Liver (tissue), 3 donors: ENCODE measurements around the gene UPF3B.

Experiments used
- FOXA1 ChIP-seq: IDR thresholded peaks from 2 replicates; pipeline ENCODE4 v1.6.1; 2016; ENCODE audit warnings: antibody characterized with exemption
- MAX ChIP-seq: IDR thresholded peaks from 2 replicates; pipeline ENCODE4 v1.6.1; 2016; ENCODE audit warnings: antibody characterized with exemption
- RAD21 ChIP-seq, 2 donors: IDR thresholded peaks; 2 replicates each; pipeline ENCODE4 v1.6.1; 2016; ENCODE audit warnings: antibody characterized with exemption in 2 of 2, mild to moderate bottlenecking in 2 of 2
- SP1 ChIP-seq: IDR thresholded peaks from 2 replicates; pipeline ENCODE4 v1.6.1; 2018; ENCODE audit warnings: antibody characterized with exemption, mild to moderate bottlenecking
- TAF1 ChIP-seq: conservative IDR thresholded peaks from 2 replicates; pipeline ENCODE4 v1.6.1; 2016; ENCODE audit warnings: antibody characterized with exemption, mild to moderate bottlenecking
- YY1 ChIP-seq: IDR thresholded peaks from 2 replicates; pipeline ENCODE4 v1.6.1; 2016; ENCODE audit warnings: antibody characterized with exemption, mild to moderate bottlenecking
- TF ChIP-seq, protein P1 (sequence below): fragments of 150-350 bp; IDR thresholded peaks from 2 replicates; pipeline ENCODE4 v1.5.1; 2017; ENCODE audit warnings: improper control_type of control experiment, low read depth, low read length; ENCODE audit not compliant: missing input control
- TF ChIP-seq, protein P2 (sequence below): IDR thresholded peaks from 2 replicates; pipeline ENCODE4 v1.6.1; 2016; ENCODE audit warnings: antibody characterized with exemption
- TF ChIP-seq, protein P3 (sequence below): IDR thresholded peaks from 2 replicates; pipeline ENCODE4 v1.6.1; 2016; ENCODE audit warnings: antibody characterized with exemption, mild to moderate bottlenecking
- donor health status: healthy.
- donor health status: healthy.

GRCh38 chrX:119871245-119871598 is 18.5 kb upstream of the UPF3B start:
- TF ChIP-seq, protein P1, sequence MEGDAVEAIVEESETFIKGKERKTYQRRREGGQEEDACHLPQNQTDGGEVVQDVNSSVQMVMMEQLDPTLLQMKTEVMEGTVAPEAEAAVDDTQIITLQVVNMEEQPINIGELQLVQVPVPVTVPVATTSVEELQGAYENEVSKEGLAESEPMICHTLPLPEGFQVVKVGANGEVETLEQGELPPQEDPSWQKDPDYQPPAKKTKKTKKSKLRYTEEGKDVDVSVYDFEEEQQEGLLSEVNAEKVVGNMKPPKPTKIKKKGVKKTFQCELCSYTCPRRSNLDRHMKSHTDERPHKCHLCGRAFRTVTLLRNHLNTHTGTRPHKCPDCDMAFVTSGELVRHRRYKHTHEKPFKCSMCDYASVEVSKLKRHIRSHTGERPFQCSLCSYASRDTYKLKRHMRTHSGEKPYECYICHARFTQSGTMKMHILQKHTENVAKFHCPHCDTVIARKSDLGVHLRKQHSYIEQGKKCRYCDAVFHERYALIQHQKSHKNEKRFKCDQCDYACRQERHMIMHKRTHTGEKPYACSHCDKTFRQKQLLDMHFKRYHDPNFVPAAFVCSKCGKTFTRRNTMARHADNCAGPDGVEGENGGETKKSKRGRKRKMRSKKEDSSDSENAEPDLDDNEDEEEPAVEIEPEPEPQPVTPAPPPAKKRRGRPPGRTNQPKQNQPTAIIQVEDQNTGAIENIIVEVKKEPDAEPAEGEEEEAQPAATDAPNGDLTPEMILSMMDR, result no peak
- TF ChIP-seq, protein P2, sequence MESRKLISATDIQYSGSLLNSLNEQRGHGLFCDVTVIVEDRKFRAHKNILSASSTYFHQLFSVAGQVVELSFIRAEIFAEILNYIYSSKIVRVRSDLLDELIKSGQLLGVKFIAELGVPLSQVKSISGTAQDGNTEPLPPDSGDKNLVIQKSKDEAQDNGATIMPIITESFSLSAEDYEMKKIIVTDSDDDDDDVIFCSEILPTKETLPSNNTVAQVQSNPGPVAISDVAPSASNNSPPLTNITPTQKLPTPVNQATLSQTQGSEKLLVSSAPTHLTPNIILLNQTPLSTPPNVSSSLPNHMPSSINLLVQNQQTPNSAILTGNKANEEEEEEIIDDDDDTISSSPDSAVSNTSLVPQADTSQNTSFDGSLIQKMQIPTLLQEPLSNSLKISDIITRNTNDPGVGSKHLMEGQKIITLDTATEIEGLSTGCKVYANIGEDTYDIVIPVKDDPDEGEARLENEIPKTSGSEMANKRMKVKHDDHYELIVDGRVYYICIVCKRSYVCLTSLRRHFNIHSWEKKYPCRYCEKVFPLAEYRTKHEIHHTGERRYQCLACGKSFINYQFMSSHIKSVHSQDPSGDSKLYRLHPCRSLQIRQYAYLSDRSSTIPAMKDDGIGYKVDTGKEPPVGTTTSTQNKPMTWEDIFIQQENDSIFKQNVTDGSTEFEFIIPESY, result no peak
- no peak for TF ChIP-seq TAF1
- TF ChIP-seq FOXA1, result no peak
- no peak for TF ChIP-seq RAD21 (IDR thresholded peaks at IDR 0.05)
- TF ChIP-seq, protein P3, sequence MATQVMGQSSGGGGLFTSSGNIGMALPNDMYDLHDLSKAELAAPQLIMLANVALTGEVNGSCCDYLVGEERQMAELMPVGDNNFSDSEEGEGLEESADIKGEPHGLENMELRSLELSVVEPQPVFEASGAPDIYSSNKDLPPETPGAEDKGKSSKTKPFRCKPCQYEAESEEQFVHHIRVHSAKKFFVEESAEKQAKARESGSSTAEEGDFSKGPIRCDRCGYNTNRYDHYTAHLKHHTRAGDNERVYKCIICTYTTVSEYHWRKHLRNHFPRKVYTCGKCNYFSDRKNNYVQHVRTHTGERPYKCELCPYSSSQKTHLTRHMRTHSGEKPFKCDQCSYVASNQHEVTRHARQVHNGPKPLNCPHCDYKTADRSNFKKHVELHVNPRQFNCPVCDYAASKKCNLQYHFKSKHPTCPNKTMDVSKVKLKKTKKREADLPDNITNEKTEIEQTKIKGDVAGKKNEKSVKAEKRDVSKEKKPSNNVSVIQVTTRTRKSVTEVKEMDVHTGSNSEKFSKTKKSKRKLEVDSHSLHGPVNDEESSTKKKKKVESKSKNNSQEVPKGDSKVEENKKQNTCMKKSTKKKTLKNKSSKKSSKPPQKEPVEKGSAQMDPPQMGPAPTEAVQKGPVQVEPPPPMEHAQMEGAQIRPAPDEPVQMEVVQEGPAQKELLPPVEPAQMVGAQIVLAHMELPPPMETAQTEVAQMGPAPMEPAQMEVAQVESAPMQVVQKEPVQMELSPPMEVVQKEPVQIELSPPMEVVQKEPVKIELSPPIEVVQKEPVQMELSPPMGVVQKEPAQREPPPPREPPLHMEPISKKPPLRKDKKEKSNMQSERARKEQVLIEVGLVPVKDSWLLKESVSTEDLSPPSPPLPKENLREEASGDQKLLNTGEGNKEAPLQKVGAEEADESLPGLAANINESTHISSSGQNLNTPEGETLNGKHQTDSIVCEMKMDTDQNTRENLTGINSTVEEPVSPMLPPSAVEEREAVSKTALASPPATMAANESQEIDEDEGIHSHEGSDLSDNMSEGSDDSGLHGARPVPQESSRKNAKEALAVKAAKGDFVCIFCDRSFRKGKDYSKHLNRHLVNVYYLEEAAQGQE, result no peak
- TF ChIP-seq SP1, result no peak
- no peak for TF ChIP-seq YY1
- TF ChIP-seq MAX, result no peak
